SIG-M5 treated with dmso at 0.1 percent for 504 hours (cell line): ENCODE data around the gene ITGA11.

ENCODE experiments used
- DNase-seq: peaks from one replicate; lab custom pipeline; 2025; ENCODE audit not compliant: unreplicated experiment; lab: John Stamatoyannopoulos, UW

Gene ITGA11

DNA sequence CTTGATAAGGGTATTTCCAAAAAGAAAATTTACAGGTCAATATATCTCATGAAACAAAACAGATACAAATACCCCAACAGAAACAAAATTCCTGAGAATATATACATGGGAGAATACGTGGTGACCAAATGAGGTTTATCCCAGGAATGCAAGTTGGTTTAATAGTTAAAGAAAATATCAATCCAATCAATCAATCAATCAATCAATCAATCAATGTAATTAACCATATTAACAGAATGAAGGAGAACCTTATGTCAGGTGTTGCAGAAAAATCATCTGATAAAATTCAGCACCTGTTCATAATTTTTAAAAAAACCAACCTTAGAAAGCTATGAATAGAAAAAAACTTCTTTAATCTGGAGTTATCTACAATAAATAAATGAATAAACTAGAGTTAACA lies 35.9 kb downstream of the ITGA11 start:
- DNase-seq: no peak

DNA sequence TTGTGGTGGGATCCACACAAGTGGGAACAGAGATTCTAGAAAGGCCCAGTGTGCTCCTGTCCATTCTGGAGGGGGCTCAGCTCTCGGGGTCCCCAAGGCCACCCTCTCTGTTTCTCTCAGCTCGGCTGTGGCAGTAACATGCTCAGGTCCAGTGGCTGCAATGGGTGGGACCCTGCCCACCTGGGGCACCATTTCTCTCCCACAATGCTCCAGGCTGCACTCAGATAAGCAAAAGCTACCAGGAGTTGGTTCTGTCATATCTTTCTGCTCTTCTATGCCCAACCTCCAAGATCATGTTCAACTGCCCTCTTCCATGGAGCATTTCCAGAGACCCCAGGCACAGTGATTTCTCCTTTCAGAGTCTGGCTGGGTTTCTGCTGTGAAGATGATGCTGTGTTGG lies 40.8 kb downstream of the ITGA11 start:
- DNase-seq: no peak

DNA sequence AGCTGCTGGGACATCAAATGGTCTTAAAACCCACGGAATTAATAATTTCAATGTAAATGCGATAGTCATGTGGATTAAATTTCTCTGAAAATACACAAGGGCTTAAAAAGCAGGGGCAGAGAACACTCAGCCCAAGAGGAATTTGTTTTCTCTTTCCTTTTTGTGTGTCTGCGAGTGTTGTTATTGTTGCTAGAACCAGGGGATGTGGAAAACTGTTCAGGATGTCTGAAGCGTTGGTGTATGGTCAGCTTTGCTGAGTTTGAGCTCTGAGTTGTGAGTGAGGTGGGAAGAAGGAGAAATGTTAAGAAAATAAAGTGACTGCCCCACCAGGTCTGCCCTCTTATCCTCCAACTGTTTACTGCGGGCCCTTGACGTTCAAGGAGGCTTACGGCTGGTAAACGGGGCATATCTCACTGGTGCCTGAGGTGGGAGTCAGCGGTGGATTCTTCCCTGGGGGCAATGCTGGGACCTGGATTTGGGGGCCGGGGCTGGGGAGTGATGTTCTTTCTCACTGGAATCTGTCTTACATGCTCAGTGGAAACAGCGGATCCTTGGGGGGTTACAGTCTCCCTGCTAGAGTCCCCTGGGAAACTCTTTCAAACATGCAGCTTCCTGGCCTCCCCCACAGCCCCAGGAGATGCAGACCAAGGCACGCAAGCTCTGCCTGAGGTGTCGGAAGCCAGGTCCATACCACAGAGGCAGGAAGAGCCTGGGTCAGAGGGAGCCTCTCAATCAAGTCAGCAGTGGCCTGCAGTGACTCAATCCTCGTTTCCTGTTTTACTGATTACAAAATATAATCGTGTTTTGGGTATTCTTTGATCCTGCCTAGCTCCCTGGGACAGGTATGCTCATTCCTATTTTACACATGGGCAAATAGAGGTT lies 41.8 kb downstream of the ITGA11 start:
- DNase-seq: peak; percentile 33

DNA sequence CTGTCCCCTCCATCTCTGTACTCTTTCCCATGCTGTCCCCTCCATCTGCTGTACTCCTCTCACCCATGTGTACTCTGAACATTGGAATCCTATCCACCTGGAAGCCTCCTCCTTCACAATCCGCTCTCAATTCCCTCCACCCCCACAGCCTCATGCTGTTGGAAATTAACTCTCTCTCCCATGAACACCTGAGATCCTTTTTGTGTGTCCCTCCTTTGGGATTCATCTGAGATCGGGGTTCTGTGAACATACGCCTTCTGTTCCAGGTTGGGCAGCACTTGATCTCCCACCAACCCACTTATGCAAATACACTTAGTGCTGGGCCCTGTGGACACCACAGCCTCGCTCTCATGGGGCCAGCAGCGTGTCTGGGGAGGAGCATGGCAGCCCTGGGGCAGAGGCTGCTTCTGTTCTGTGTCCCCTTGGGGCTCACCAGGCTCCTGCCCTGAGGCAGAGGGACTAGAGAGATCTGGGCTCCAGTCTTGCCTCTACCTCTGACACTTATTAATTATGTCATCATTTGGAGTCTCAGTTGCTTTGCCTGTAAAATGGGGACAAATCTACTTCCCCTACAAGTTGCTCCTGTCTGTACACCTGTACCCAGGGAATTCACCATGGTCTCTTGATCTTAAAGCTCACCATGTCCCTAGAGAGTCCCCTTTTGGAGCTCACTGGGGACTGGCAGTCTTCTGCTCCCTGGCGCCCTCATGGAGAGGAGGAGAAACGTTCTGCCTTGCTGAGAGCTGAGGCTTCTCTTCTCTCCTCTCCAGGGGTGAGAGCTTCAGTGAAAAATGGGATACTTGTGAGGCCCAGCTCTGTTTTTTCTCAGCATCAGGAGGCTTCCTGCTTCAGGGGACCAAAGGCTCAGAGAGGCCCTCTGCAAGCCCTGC lies 42.7 kb downstream of the ITGA11 start:
- DNase-seq: no peak

DNA sequence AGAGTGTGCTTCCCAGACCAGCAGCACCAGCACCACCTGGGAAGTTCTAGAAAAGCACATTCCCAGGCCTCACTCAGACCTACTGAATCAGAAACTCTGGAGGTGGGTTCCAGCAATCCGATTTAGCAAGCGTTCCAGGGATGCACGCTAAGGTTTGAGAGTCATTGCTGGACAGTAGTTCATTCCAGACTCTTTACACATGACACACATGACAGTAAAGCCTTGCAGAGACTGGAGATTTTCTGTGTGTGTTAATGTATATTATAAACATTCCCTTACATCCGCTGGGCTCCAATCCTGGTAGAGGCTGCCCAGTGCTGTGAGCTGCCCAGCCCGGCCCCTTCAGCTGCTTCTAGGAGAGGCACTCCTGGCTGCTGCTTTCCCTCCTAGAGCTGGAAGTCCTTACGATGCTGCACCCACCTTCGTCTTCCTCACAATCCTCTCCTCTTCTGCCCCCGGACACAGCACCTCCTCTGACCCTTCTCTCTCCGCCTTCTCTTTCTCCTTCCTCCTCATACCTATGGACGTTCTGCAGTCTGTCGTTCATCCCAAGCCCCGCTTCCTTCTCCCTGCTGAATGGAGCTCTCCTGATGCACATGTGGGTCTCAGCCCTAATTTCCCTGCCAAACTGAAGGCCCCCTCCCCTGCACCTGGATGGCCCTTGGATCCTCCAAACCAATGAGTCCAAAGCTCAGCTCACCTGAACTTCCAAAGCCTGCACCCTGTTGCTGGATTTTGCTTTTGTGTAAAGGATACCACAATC lies 44.4 kb downstream of the ITGA11 start:
- DNase-seq: no peak

DNA sequence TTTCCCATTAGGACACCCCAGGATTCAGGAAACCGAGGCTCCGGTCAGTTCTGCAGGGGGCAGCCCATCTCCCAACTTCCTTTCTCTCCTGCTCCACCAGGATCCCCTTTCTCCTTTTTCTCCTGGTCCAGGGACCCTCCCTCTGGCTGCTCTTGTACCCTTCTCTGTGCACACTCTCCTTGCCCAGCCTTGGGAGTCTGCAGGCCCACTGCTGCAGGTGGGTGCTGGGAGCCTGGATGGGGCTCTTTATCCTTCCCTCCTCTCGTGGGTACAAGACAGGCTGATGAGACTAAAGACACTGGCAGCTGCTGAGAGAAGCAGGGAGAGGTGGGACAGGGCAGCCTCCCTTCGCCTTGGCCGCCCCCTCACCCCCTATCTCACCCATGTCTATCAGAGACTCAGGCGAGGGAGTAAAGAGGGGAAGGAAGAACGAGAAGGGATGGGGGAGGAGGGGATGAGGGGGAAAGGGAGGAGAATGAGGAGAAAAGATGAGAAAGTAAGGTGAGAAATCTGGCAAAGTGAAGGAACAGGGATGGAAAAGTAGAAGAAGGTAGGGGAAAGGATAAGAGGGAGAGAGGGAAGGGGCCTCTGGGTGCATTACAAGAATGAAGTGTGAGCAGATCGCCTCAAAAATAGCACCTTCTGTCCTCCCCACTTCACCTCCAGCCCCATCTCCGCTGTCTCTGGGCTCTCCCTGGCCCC lies 45.2 kb downstream of the ITGA11 start:
- DNase-seq: no peak

DNA sequence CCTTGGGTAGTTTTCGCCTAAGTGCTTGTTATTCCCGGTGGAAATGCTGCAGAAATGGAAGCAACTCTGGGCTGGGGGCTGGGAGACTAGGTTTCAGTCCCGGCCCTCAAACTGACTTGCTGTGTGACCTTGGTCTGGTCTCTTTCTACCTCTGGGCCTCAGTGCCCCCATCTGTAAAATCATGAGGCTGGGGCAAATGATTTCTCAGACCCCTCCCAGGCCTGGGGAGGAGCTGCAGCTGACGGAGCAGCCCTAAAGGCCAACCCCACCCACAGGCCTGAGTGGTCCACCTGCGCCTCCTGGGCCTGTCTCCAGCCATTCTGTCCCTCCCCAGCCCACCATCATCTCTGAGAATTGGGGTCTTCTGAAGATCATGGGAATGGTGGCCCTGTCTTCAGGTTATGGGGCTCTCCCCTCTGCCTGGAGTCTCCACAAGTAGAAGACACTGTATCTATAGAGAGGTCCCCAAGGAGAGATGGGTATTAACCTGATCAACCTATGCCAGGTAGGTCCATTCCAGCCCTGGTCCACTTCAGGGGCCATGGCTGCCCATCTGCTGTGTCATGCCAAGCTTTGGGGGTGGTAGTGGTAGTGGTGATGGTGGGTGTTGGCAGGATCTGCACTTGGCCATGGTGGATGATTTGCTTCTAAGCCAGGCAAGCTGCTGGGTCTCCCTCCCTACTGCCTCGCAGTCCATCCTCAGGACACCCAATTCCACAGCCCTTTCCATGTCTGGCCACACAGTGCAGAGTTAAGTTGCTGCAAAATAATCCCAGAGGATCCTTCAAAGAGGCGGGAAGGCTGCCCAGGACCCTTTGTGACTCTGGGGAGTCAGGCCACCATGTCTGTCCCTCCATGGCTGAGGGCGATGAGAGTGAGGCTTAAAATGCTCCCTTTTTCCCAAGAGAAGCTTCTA lies 46.0 kb downstream of the ITGA11 start:
- DNase-seq: no peak

DNA sequence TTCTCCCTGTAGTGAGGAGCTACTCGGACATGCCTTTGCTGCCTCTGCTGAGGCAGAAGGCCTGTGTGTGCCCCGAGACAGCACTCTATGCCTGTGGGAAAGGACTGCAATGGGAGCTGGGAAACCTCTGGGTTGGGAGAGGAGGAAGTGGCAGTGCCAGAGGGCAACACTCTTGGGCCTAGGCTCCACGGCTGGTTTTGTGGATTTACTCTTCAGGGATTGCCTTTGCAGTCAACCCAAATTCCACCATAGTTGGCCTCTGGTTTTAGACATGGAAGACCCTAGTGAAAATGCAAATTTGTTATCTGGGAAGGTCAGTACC lies 46.8 kb downstream of the ITGA11 start:
- DNase-seq: no peak

DNA sequence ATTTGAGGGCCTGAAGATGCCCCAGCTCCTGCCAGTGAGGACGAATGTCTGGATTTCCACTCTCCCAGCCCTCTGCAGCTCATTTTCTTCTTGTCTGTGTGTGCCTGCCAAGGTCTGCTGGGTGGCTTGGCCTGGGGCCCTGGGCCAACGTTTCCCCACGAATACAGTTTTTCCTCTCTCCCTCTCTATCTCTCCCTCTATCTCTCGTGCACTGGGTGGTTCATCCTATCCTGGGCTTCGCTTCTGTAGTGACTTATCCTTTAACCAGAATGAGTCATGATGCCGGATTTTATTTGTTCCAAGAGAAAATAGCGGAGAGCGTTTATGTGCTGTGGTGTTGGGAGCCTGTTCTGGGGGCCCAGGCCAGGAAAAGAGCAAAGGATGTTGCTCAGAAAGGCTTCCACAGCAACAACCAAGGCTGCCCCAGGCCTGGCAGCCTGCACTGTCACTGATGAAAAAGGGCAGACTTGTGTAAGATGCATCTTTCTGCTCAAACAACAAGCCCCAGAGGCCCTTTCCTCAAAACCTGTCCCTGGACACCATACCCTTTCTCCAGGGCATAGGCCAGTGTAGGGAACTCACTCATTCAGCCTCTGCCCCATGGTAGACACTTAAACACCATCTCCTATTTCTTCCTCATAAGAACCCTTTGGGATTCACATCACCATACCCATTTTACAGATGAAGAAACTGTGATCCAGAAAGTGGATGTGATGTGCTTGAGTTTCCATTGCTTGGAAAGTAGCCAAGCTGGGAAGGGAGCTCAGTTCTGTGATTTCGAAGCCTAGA lies 47.3 kb downstream of the ITGA11 start:
- DNase-seq: no peak

DNA sequence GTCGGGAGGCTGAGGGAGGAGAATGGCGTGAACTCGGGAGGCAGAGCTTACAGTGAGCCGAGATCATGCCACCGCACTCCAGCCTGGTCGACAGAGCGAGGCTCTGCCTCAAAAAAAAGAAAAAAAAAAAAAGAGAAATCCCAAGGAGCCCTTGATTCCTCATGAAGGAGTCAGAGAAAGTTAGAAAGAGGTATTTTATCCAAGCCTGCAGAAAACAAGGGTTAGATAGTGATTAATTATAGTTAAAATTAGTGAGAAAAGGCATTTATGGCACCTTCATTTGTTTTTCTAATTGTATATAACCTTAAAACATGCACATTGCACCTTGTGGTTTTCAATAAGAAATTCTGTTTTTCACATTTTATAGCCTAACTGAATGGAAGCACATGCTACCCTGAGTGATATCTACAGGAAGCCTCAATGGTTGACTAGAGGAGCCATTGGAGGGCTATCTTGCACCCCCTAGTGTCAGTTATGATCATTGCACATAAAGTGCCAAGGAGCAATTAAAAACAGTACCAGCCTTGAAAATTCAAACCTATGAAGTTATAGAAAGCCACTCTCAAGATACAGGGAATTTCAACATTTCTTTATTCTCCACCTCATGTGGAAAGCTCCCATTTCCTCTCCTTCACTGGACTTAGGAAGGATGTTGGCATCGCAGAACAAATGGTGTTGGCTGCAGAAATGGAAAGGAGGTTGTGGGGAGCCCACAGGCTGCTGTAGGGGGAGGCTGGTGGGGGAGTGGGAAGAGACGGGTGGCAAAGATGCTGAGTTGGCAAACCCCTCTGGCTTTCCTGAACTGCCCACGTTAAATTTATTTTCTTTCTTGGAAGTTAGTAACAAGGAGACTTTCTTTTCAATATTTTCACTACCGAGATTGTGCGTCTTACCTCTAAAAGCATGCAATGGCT lies 48.5 kb downstream of the ITGA11 start:
- DNase-seq: peak; percentile 19

DNA sequence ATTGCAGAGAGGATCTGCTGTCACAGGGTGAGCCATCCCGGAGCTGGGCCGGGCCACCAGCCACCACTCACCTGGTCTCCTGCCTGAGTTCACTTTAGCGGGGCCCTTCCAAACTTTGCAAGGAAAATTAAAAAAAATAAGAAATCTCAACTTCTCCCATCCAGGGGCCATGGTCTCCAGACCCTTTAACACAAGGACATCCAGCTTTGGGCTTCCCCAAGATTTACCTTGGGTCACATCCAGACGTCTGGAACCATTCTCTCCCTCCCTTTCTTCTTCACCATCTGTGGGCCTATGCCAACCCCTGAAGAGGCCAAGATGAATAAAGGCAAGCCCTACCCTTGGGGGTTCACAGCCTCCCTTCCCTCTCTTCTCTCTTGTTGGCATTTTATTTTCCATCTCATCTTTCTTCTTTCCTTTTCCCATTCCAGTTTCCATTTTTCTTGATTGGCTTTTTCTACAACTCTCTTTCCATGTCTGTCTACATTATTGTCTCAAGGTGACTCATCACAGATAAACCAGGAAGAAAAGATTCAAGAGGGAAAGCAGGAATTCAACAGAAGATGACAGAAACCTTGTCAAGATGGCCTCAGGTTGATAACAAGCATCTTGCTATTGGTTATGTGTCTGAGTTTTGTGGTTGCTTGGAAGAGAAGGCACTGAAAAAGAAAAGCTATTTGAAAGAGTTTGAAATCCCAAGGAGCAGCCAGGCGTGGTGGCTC lies 49.5 kb downstream of the ITGA11 start:
- DNase-seq: no peak

DNA sequence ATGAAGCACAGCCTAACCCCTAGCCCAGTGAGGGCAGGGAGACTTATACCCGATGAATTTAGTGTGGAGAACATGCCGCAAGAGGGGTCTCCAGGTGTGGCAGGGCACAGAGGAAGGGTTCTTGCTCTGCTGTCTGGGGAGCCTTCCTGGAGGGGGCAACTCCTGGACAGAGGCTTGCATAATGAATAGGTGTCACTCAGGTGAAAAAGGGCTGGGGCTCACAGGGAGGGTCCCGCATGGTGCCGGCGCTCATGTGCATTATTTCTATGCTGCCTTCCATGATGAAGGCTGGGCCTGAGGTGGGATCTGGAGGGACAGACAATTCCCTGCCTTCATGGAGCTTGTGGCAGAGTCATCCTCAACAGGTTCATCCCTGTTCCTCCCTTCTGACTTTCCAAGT lies 51.5 kb downstream of the ITGA11 start:
- no peak for DNase-seq

DNA sequence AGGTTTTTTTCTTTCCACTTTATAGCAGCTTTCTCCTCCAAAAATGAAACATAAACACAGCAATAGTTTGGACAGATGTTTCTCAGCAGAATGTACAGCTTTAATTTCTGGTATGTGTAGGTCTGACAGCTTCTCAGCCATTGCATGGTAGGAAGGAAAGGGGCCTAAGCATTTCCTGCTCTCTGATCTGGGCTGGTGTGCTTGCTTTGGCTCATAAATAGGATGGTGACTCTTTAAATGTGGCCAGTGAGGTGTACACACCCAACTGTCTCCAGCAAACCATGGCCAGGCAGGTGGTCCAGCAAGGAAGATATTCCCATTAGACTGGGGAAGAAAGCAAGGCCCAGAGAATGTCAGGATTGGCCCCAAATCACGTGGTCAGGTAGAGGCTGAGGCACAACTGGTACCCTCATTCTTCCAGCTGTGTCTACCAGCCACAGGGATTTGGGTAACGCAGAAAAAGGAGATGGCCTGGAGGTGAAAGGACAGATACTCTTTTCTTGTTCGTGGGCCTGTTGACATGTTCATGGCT lies 52.1 kb downstream of the ITGA11 start:
- no peak for DNase-seq

DNA sequence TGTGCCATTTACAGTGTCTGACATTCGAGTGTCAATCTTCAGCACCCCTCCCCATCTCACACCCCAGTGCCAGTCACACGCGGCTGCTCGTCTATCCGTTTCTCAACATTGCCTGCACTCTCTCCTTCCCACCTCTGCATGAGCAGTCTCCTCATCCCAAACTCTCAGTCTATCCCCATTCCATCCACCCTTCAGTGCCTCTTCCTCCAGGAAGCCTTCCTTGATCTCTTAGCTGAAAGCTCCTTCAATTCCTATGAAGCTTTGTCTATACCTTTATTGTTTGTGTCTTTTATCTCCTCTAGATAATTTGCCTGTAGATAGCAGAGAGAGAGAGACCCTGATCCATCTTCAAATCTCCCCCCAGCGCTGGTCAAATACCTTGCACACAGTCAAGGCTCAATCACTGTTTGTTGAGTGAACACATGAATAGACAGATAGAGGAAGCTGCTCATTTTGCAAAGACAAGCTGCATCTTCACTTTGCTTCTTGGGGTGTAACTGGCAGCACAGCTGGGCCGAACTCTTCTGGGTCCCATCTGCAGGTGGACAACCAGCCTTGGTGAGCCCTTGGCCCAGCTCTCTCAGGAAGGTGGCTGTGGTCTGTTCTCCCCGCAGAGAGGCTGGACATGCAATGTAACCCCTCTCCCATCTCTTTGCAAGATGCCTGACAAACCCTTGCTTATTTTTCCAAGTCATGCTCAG lies 52.8 kb downstream of the ITGA11 start:
- no peak for DNase-seq

DNA sequence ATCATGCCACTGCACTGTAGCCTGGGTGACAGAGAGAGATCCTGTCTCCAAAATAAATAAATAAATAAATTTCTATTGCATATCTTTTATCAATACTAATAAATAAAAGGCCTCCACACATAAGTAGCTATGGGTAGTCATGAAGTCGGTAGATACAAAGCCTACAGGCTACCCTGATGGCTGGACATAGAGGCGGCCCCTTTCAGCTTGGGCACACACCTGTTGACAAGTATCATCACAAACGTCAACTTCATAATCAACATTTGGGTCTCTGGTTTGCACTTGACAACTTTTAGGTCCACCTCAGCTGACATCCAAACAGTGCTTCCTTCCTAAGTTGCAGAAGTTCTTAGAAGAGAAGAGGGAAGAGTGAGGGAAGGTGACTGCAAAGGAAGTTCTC lies 53.4 kb downstream of the ITGA11 start:
- no peak for DNase-seq

DNA sequence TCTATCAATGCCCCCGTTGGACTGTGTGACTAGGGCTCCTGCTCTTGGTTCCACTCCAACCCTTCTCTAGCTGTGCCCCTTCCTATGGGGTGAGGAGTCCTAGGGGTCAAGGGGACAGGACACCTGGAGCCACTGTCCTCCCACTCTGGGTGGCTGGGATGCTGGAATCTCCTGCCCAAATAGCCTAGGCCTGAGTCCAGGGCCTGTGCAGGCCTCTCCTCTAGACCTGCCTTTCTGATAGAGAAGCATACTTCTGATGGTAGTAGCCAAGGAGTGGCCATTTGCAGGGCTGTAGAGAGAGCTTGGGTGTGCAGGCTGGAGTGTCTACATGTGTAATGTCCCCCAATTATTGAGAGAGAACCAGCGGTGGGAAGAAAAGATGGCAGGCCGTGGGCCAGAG lies 54.2 kb downstream of the ITGA11 start:
- no peak for DNase-seq
